ENCODE data around the gene KLF6.

The KLF6 gene

GRCh38 chr10:3787816-3788215 is 2.8 kb upstream of the KLF6 start:
- DNase-seq (ENCODE audit: low read depth): no peak

GRCh38 chr10:3787016-3787400 is 2.0 kb upstream of the KLF6 start:
- no peak for DNase-seq (ENCODE audit: low read depth)

- DNase-seq (ENCODE audit: low read depth): no peak
Measured at GRCh38 chr10:3786295-3787015, 1.4 kb upstream of the KLF6 start.

GRCh38 chr10:3785851-3786271 is 852 bp upstream of the KLF6 start:
- no peak for DNase-seq (ENCODE audit: low read depth)

GRCh38 chr10:3785251-3785850 is 342 bp upstream of the KLF6 start:
- peak; percentile 96 for DNase-seq (ENCODE audit: low read depth)

GRCh38 chr10:3783682-3784432 is 1.2 kb downstream of the KLF6 start:
- DNase-seq (ENCODE audit: low read depth): no peak

GRCh38 chr10:3783316-3783681 is 1.7 kb downstream of the KLF6 start:
- no peak for DNase-seq (ENCODE audit: low read depth)

GRCh38 chr10:3782451-3783315 is 2.3 kb downstream of the KLF6 start:
- DNase-seq (ENCODE audit: low read depth): no peak

- DNase-seq (ENCODE audit: low read depth): no peak
Measured at GRCh38 chr10:3782146-3782450, 2.9 kb downstream of the KLF6 start.

- no peak for DNase-seq (ENCODE audit: low read depth)
Measured at GRCh38 chr10:3781468-3782145, 3.4 kb downstream of the KLF6 start.

GRCh38 chr10:3780771-3781467 is 4.1 kb downstream of the KLF6 start:
- no peak for DNase-seq (ENCODE audit: low read depth)

GRCh38 chr10:3780021-3780770 is 4.8 kb downstream of the KLF6 start:
- DNase-seq (ENCODE audit: low read depth): no peak

- DNase-seq (ENCODE audit: low read depth): no peak
Measured at GRCh38 chr10:3779158-3779741, 5.8 kb downstream of the KLF6 start.

GRCh38 chr10:3778692-3779157 is 6.3 kb downstream of the KLF6 start:
- no peak for DNase-seq (ENCODE audit: low read depth)

- DNase-seq (ENCODE audit: low read depth): no peak
Measured at GRCh38 chr10:3777981-3778691, 6.9 kb downstream of the KLF6 start.

- no peak for DNase-seq (ENCODE audit: low read depth)
Measured at GRCh38 chr10:3776796-3777571, 8.0 kb downstream of the KLF6 start.

GRCh38 chr10:3775696-3776551 is 9.1 kb downstream of the KLF6 start:
- DNase-seq (ENCODE audit: low read depth): no peak

All from stimulated activated CD8-positive, alpha-beta memory T cell treated with anti-CD3 and anti-CD28 coated beads, Interleukin-7, amount 100 ng/mL, for 24 hours (primary cell).